Measurements from ENCODE around the gene GPRIN2.

The GPRIN2 gene

GRCh38 chr10:46547541-46548497 lies 8.6 kb downstream of the GPRIN2 start:
- Histone ChIP-seq H3K4me2 (ENCODE audit: low read length) (no peak overlapping the region), H4K20me1 (ENCODE audit: control insufficient read depth, insufficient read depth, low read depth, low read length) (no peaks in the 10 kb centered on the region), H3F3A (ENCODE audit: control insufficient read depth, insufficient read depth) (no peaks in the 10 kb centered on the region), H3K27ac (ENCODE audit: low read depth, low read length) (no peak overlapping the region), H3K27me3 (ENCODE audit: control insufficient read depth, low read length) (no peaks in the 10 kb centered on the region), H3K9me3 (ENCODE audit: control insufficient read depth, insufficient read depth, low read length) (no peaks in the 10 kb centered on the region), H3K4me1 (ENCODE audit: control insufficient read depth, low read length) (no peaks in the 10 kb centered on the region), H3K4me3 (ENCODE audit: low read length) (no peak overlapping the region), H3K79me2 (ENCODE audit: control insufficient read depth, low read length) (no peaks in the 10 kb centered on the region), H3K36me3 (ENCODE audit: control insufficient read depth, low read length) (no peaks in the 10 kb centered on the region), H3K9me2 (replicated peaks; ENCODE audit: control insufficient read depth, low read length) (no peaks in the 10 kb centered on the region)
- no peak for TF ChIP-seq EZH2phosphoT487 (IDR thresholded peaks at IDR 0.05; ENCODE audit: borderline replicate concordance, low read length)
- no peak for TF ChIP-seq CTCF (IDR thresholded peaks at IDR 0.05; ENCODE audit: low read depth, low read length, poor library complexity, severe bottlenecking)

- Histone ChIP-seq H4K20me1 (ENCODE audit: control insufficient read depth, insufficient read depth, low read depth, low read length) (no peaks in the 10 kb centered on the region), H3K36me3 (ENCODE audit: control insufficient read depth, low read length) (no peaks in the 10 kb centered on the region), H3K4me3 (ENCODE audit: low read length) (no peak overlapping the region), H3K4me1 (ENCODE audit: control insufficient read depth, low read length) (no peaks in the 10 kb centered on the region), H3K4me2 (ENCODE audit: low read length) (no peak overlapping the region), H3F3A (ENCODE audit: control insufficient read depth, insufficient read depth) (no peaks in the 10 kb centered on the region), H3K27ac (ENCODE audit: low read depth, low read length) (no peak overlapping the region), H3K79me2 (ENCODE audit: control insufficient read depth, low read length) (no peaks in the 10 kb centered on the region), H3K9me3 (ENCODE audit: control insufficient read depth, insufficient read depth, low read length) (no peaks in the 10 kb centered on the region), H3K9me2 (replicated peaks; ENCODE audit: control insufficient read depth, low read length) (no peaks in the 10 kb centered on the region), H3K27me3 (ENCODE audit: control insufficient read depth, low read length) (no peaks in the 10 kb centered on the region)
- TF ChIP-seq EZH2phosphoT487 (IDR thresholded peaks at IDR 0.05; ENCODE audit: borderline replicate concordance, low read length) = no peak
- no peak for TF ChIP-seq CTCF (IDR thresholded peaks at IDR 0.05; ENCODE audit: low read depth, low read length, poor library complexity, severe bottlenecking)
Observed at GRCh38 chr10:46546591-46547540, 9.6 kb downstream of the GPRIN2 start.

GRCh38 chr10:46545861-46546590 lies 10.4 kb downstream of the GPRIN2 start:
- H3K36me3 ChIP-seq (ENCODE audit: control insufficient read depth, low read length) = no peaks in the 10 kb centered on the region

More at GRCh38 chr10:46545861-46546590, 10.4 kb downstream of the GPRIN2 start:
- Histone ChIP-seq H3K27me3 (ENCODE audit: control insufficient read depth, low read length) (no peaks in the 10 kb centered on the region), H3K27ac (ENCODE audit: low read depth, low read length) (no peak overlapping the region), H3K4me1 (ENCODE audit: control insufficient read depth, low read length) (no peaks in the 10 kb centered on the region), H3K79me2 (ENCODE audit: control insufficient read depth, low read length) (no peaks in the 10 kb centered on the region), H3K4me3 (ENCODE audit: low read length) (no peak overlapping the region), H3K4me2 (ENCODE audit: low read length) (no peak overlapping the region), H4K20me1 (ENCODE audit: control insufficient read depth, insufficient read depth, low read depth, low read length) (no peaks in the 10 kb centered on the region), H3F3A (ENCODE audit: control insufficient read depth, insufficient read depth) (no peaks in the 10 kb centered on the region), H3K9me2 (replicated peaks; ENCODE audit: control insufficient read depth, low read length) (no peaks in the 10 kb centered on the region), H3K9me3 (ENCODE audit: control insufficient read depth, insufficient read depth, low read length) (no peaks in the 10 kb centered on the region)
- TF ChIP-seq EZH2phosphoT487 (IDR thresholded peaks at IDR 0.05; ENCODE audit: borderline replicate concordance, low read length) (no peak), CTCF (IDR thresholded peaks at IDR 0.05; ENCODE audit: low read depth, low read length, poor library complexity, severe bottlenecking) (no peak)

Data from DOHH2 (cell line).